Mucosa of stomach (tissue), 1 donor: ENCODE measurements around the gene RDH13.
"Not testable (repeated sequence)": the region's sequence is repeated elsewhere in the genome, so short reads cannot be mapped to it uniquely, and the experiment has no call there.

Source experiments
- H3K27me3 ChIP-seq: one replicate; pipeline ENCODE4 v1.7.0; 2013; ENCODE audit warnings: mild to moderate bottlenecking, low read length; ENCODE audit not compliant: control insufficient read depth, insufficient read depth
- H3K36me3 ChIP-seq: one replicate; pipeline ENCODE4 v1.7.0; 2013; ENCODE audit warnings: low read length; ENCODE audit not compliant: control insufficient read depth, insufficient read depth
- H3K4me1 ChIP-seq: one replicate; pipeline ENCODE4 v1.7.0; 2013; ENCODE audit warnings: mild to moderate bottlenecking, low read length; ENCODE audit not compliant: control insufficient read depth, insufficient read depth
- H3K4me3 ChIP-seq: one replicate; pipeline ENCODE4 v1.7.0; 2013; ENCODE audit warnings: low read length
- H3K9ac ChIP-seq: one replicate; pipeline ENCODE4 v1.7.0; 2013; ENCODE audit warnings: mild to moderate bottlenecking, low read length, moderate library complexity
- H3K9me3 ChIP-seq: one replicate; pipeline ENCODE4 v1.7.0; 2013; ENCODE audit warnings: mild to moderate bottlenecking, low read length, moderate library complexity; ENCODE audit not compliant: control insufficient read depth
- donor health status: Pancreatic carcinoma.

RDH13 gene

DNA sequence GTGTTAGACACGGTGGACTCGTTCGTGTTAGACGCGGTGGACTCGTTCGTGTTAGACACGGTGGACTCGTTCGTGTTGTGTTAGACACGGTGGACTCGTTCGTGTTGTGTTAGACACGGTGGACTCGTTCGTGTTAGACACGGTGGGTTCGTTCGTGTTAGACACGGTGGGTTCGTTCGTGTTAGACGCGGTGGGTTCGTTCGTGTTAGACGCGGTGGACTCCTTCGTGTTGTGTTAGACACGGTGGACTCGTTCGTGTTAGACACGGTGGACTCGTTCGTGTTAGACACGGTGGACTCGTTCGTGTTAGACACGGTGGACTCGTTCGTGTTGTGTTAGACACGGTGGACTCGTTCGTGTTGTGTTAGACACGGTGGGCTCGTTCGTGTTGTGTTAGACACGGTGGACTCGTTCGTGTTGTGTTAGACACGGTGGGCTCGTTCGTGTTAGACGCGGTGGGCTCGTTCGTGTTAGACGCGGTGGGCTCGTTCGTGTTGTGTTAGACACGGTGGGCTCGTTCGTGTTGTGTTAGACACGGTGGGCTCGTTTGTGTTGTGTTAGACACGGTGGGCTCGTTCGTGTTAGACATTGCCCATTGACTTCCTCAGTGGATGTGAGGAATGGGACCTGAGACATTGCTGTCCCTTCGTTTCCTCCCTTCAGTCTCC lies 29.8 kb downstream of the RDH13 start:
- H3K36me3 ChIP-seq, H3K9ac ChIP-seq, H3K27me3 ChIP-seq, H3K9me3 ChIP-seq, H3K4me3 ChIP-seq, H3K4me1 ChIP-seq: not testable (repeated sequence)

DNA sequence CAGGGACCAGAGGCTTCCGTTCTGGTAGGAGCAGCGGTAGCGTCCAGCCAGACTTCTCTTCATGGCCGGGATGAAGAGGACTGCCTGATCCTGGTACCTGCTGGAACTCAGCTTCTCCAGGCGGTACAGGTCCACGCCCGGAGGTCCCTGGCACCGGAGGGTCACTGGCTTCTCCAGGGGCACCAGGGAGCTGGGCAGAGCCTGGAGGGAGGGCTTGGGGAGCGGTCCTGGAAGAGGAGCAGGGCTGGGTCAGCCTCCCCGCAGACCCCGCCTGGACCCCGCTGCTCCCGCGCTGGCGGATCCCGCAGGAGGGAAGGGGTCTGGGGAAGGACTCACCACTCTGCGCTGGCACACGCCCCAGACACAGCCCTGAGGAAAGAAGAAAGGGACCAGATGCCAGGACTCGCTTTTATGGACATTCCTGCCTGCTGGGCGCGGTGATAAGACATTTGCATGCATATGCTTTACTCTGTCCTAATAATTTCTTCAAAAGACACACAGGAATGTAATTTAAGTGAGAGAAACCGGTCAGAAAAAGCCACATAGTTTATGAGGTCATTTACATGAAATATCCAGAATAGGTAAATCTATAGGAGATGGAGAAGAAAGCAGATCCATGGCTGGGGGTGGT lies 30.7 kb downstream of the RDH13 start:
- H3K4me1 ChIP-seq: no peaks in the 10 kb centered on the region
- H3K36me3 ChIP-seq: no peaks in the 10 kb centered on the region
- H3K9me3 ChIP-seq: no peaks in the 10 kb centered on the region
- H3K4me3 ChIP-seq: no peak overlapping the region
- H3K9ac ChIP-seq: no peak overlapping the region
- H3K27me3 ChIP-seq: no peaks in the 10 kb centered on the region

GRCh38 chr19:55031178-55031577 lies 31.8 kb downstream of the RDH13 start:
- Histone ChIP-seq H3K36me3 (no peaks in the 10 kb centered on the region), H3K4me3 (no peak overlapping the region), H3K4me1 (no peaks in the 10 kb centered on the region), H3K9me3 (no peaks in the 10 kb centered on the region), H3K9ac (no peak overlapping the region), H3K27me3 (no peaks in the 10 kb centered on the region)

DNA sequence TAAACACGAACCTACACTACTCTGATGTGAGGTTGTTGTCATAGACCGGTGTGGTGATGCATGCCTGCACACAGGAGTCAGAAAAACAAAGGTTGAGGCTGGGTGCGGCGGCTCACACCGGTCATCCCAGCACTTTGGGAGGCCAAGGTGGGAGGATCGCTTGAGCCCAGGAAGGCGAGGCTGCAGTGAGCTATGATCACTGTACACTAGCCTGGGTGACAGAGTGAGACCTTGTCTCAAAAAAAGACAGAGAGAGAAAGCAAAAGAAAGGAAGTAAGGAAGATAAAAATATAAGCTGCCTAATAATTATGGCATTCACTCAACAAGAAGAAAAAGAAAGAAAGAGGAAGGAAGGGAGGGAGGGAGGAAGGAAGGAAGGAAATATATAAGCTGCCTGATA lies 34.2 kb downstream of the RDH13 start:
- Histone ChIP-seq H3K36me3 (no peaks in the 10 kb centered on the region), H3K27me3 (no peaks in the 10 kb centered on the region), H3K4me1 (no peaks in the 10 kb centered on the region), H3K9ac (no peak overlapping the region), H3K9me3 (no peaks in the 10 kb centered on the region), H3K4me3 (no peak overlapping the region)

DNA sequence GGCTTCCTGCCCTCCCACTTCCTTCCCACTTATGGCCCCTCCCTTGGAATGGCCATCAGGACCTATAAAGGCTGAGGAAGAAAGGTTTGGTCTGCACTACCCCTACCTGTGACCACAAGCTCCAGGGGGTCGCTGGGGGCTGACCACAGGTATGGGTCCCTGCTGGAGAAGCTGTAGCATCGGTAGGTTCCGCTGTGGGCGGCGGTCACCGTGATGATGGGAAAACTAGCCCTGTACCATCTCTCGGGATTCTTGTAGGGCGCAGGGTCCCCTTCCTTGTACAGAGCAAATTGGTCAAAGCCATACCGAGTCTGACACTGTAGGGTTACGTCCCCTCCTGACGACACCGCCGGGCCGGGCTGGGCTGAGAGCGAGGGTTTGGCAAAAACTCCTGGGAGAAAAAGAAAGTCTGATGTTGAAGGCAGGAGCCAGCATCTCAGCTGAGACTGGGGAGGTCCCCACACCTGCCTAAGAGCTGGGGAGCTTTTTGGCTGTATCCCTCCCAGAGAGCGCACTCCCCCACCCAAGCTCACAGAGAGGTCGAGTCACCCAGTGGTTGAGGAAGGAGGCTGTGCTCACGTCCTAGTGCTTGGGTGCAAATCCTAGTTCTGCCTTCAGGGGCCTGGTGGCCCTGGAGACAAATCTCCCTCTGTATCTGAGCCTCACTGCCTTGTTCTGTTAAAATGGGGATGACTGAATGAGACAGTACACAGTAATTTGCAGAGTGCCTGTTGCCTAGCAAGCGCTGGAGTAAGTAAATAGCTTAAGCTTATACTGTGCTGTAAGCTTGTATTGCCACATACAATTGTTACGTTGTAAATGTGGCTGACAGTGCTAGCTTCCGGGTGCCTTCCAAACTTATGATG lies 35.2 kb downstream of the RDH13 start:
- Histone ChIP-seq H3K4me3 (no peak overlapping the region), H3K9ac (no peak overlapping the region)

DNA sequence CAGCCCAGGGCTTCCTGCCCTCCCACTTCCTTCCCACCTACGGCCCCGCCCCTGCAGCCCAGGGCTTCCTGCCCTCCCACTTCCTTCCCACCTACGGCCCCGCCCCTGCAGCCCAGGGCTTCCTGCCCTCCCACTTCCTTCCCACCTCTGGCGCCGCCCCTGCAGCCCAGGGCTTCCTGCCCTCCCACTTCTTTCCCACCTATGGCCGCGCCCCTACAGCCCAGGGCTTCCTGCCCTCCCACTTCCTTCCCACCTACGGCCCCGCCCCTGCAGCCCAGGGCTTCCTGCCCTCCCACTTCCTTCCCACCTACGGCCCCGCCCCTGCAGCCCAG lies 35.8 kb downstream of the RDH13 start:
- not testable (repeated sequence) for H3K9ac ChIP-seq, H3K4me3 ChIP-seq, H3K27me3 ChIP-seq, H3K9me3 ChIP-seq, H3K4me1 ChIP-seq, H3K36me3 ChIP-seq

More for the DNA sequence above, 35.2 kb downstream of the RDH13 start:
- Histone ChIP-seq H3K36me3 (no peaks in the 10 kb centered on the region), H3K27me3 (no peaks in the 10 kb centered on the region), H3K4me1 (no peaks in the 10 kb centered on the region), H3K9me3 (no peaks in the 10 kb centered on the region)

- H3K4me3 ChIP-seq: no peak overlapping the region
- no peaks in the 10 kb centered on the region for H3K27me3 ChIP-seq
- H3K9ac ChIP-seq: no peak overlapping the region
- no peaks in the 10 kb centered on the region for H3K4me1 ChIP-seq
- no peaks in the 10 kb centered on the region for H3K36me3 ChIP-seq
- H3K9me3 ChIP-seq: no peaks in the 10 kb centered on the region
Measured at GRCh38 chr19:55024111-55024510, 38.8 kb downstream of the RDH13 start.

DNA sequence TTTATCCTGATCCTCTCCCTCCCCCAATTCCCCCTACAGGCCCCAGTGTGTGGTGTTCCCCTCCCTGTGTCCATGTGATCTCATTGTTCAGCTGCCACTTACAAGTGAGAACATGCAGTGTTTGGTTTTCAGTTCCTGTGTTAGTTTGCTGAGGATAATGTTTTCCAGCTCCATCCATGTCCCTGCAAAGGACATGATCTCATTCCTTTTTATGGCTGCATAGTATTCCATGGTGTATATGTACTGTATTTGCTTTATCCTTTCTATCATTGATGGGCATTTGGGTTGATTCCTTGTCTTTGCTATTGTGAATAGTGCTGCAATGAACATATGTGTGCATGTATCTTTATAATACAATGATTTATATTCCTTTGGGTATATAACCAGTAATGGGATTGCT lies 42.6 kb downstream of the RDH13 start:
- H3K9me3 ChIP-seq, H3K9ac ChIP-seq, H3K36me3 ChIP-seq, H3K4me3 ChIP-seq, H3K4me1 ChIP-seq, H3K27me3 ChIP-seq: not testable (repeated sequence)

DNA sequence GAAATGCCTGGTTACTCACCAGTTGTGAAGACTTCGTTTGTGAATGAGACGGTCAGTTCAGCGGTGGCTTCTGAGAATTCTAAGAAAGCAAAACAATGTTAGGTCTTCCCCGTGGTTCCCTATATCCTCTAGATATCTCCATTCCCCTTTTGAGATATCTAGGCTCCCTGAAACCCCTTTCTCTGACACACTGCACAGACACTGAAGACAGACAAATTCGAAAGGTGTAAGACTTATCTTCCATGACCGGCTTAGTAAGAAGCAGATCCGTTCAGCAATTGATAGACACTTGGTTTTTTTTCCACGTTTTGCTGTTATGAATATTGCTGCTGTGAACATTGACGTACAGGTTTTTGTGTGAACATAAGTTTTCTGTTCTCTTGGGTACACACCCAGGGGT lies 44.3 kb downstream of the RDH13 start:
- H3K9ac ChIP-seq: no peak overlapping the region
- H3K27me3 ChIP-seq: no peaks in the 10 kb centered on the region
- H3K4me3 ChIP-seq: no peak overlapping the region
- no peaks in the 10 kb centered on the region for H3K4me1 ChIP-seq
- H3K9me3 ChIP-seq: no peaks in the 10 kb centered on the region
- no peaks in the 10 kb centered on the region for H3K36me3 ChIP-seq

DNA sequence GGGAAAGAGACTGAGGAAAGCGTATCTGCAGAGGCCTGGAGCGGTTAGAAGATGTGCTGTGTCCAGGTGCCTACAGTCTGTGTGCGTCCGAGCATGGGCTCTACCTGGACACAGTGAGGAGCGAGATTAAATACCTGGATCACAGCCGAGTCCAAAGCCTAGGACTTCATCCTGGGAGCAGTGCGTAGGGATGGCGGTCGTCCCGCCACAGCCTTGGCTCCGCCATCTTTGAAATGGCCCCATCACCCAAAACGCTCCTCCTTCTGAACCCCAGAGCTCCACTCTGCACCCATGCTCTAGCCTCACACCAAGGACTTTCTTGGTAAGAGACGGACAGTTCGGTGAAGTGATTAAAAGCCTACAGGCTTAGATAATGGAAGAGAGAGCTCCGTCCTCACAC lies 44.7 kb downstream of the RDH13 start:
- Histone ChIP-seq H3K9ac (no peak overlapping the region), H3K4me1 (no peaks in the 10 kb centered on the region), H3K36me3 (no peaks in the 10 kb centered on the region), H3K4me3 (no peak overlapping the region), H3K27me3 (no peaks in the 10 kb centered on the region), H3K9me3 (no peaks in the 10 kb centered on the region)

- no peaks in the 10 kb centered on the region for H3K36me3 ChIP-seq
- H3K4me3 ChIP-seq: no peak overlapping the region
- no peaks in the 10 kb centered on the region for H3K27me3 ChIP-seq
- no peak overlapping the region for H3K9ac ChIP-seq
- H3K9me3 ChIP-seq: no peaks in the 10 kb centered on the region
- no peaks in the 10 kb centered on the region for H3K4me1 ChIP-seq
Measured at GRCh38 chr19:55016017-55016416, 46.9 kb downstream of the RDH13 start.

- Histone ChIP-seq H3K27me3 (no peaks in the 10 kb centered on the region), H3K9me3 (no peaks in the 10 kb centered on the region), H3K4me1 (no peaks in the 10 kb centered on the region), H3K9ac (no peak overlapping the region), H3K4me3 (no peak overlapping the region), H3K36me3 (no peaks in the 10 kb centered on the region)
Measured at GRCh38 chr19:55015126-55015525, 47.8 kb downstream of the RDH13 start.
